ENCODE results near the gene PLEKHA3. TPM values are rescaled to one million over a fixed set of nuclear protein-coding genes. Genes with fewer than 3 reads are reported as not detected.
A peak's percentile ranks its signal among the peaks of the same experiment; 100 is the strongest.
"Not testable (repeated sequence)": the region's sequence is repeated elsewhere in the genome, so short reads cannot be mapped to it uniquely, and the experiment has no call there.

The PLEKHA3 gene
- polyA plus RNA-seq, 10 donors = 12.1 to 20.8 (median 16.6) TPM

- no peak for DNase-seq
Observed at GRCh38 chr2:178521304-178522150, 41.3 kb downstream of the PLEKHA3 start.

DNA sequence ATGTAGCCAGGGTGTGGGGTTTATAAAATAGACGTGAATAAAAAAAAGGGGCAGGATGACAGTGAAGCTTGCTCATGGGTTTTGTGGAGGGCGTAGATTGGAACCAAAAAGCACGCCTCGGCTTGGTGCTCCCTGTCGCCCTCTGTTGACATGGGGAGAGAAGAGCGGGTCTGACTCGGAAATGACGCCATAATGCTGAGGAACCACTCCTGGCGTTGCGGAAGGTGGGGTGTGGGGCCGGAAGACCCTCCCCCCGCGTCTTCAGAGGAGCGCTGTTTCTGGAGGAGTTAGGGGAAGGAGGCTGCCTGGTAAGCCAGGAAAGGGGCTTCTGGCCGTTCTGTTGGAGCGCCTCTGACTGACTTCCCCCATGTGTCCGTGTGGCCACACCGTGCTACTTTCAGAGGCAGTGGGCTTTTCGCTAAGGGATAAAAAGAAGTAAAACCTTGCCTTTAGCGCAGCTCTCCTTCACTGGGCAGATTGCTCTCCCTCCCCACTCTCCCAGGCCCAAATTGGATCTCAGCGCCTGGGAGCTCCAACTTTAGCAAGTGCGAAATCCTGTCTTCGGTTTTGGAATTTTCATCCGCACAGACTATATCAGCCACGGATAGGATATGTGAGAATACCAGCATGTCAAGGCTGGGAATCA, 42.8 kb downstream of the PLEKHA3 start:
- peak; percentile 78 to 94 (median 87) for DNase-seq

DNA sequence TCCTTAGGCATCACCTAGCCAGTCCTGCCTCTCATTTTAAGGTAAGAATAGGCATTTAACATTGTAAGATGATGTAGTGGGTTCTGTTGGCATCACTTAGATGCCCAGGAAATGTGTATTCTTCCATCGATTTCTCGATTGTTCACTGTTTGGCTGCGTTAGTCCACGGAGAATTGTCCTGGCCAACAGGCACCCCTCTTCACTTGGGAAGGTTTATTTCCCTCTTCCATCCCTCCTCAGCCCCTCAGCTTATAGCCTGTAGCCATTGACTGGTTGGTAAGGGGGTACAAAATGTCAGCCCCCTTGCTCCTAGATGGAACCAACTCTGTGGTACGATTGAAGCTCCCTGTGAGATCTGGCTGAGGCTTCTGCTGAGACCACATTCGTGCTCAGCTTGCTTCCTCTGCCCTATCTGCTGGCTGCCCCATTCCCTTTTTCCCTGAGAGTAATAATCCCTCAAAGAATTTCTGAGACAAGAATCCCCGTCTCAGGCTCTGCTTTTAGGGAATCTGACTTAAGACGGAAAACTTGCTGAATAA, 43.4 kb downstream of the PLEKHA3 start:
- peak in 2 of 3 donors; percentile 8 to 40 for DNase-seq

- DNase-seq = not testable (repeated sequence)
Observed at GRCh38 chr2:178525010-178525409, 44.8 kb downstream of the PLEKHA3 start.

DNA sequence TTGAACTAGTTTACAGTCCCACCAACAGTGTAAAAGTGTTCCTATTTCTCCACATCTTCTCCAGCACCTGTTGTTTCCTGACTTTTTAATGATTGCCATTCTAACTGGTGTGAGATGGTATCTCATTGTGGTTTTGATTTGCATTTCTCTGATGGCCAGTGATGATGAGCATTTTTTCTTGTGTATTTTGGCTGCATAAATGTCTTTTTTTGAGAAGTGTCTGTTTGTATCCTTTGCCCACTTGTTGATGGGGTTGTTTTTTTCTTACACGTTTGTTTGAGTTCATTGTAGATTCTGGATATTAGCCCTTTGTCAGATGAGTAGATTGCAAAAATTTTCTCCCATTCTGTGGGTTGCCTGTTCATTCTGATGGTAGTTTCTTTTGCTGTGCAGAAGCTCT, 45.2 kb downstream of the PLEKHA3 start:
- DNase-seq = not testable (repeated sequence)

DNA sequence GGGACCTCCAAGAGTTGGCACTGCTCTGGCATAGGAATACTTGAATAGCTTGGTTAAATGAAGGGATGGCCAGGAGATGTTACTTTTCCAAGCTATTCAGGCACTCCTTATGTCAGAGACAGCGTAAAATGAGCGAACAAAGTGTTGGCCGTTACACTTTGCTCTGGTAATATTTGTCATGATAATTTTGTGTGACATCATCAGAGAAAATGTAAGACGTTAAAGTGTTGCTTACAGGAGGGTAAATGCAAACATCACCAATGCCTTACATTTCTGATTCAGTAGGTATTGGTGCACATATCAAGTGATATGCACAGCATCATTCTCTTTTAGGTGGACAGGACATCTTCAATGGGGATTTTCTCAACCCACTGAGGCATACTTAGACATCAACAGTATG, 46.0 kb downstream of the PLEKHA3 start:
- DNase-seq = no peak

- DNase-seq = no peak
Observed at GRCh38 chr2:178527592-178527991, 47.3 kb downstream of the PLEKHA3 start.

GRCh38 chr2:178528647-178529046, 48.4 kb downstream of the PLEKHA3 start:
- no peak for DNase-seq

DNA sequence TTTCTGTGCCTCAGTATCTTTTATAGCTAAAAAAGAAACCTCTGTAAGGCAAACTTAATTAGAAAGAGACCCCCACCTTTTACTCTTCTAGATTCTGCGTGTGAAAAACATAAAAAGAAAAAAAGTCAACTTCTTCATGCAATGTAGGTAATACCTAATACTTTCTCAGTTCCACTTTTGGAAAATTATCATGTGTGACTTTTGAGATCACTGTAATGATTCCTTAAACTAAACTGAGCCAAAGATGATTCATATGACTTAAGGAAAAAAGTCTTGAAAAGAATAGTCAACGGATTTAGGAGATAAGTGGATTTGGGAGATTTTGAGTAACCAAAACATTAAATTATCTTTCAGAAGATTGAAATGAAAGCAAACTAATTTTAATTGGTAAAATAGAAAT, 48.9 kb downstream of the PLEKHA3 start:
- no peak for DNase-seq

DNA sequence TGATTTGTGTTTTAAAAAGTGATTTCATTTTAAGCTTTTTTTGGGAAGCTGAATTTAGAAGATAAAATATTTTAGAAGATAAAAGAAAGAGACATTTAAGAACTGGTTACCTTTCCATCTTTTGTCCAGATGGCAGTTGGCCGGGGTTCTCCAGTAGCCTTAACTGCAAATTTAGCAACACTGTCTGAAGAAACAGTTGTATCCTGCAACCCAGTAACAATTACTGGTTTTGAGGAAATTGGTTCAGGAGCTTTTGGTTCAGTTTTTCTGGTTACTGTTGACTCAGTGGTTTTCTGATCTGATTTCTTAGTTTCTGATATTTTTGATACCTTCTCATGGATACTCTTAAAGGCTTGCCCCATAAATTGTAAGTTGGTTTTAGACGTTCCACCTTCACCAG, 49.9 kb downstream of the PLEKHA3 start:
- no peak for DNase-seq

GRCh38 chr2:178530625-178531142, 50.4 kb downstream of the PLEKHA3 start:
- no peak for DNase-seq

DNA sequence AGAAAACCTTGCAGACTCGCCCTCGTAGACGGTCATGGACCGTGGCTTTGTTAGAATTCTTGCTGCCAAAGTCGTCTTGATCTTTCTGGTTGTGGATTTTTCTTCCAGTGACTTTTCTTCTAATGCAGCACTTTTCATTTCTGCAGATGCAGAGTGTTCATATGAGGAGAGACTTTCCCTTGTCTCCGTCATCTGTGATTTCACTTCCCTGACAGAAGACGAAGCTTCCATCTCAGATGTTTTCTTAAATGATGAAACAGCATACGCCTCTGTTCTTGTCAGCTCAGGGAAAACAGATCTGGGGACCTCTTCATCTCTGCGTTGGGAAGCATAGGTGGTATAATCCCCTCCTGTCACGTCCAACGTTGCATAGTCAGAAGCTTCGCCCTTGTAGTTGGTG, 50.9 kb downstream of the PLEKHA3 start:
- DNase-seq = peak in 1 of 3 donors; percentile 9

- no peak for DNase-seq
Observed at GRCh38 chr2:178536037-178536436, 55.8 kb downstream of the PLEKHA3 start.

- DNase-seq = no peak
Observed at GRCh38 chr2:178542161-178542560, 61.9 kb downstream of the PLEKHA3 start.

DNA sequence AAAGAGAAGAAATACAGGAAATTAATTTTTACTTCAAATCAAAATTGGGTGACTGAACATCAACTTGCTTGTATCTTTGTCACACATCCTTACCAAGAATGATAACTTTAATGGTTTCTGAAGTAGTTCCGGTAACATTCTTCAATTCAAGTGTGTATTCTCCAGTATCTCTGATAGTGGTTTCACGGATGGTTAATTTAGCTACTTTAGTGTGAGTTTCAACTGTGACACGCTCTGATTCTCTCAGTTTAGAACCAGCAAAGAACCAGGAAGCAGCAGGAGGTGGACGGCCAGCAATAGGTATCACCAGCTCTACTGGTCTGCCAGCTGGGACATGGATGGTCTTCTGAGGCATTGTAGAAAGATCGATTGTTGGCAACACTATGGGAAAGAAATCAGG, 62.3 kb downstream of the PLEKHA3 start:
- no peak for DNase-seq

DNA sequence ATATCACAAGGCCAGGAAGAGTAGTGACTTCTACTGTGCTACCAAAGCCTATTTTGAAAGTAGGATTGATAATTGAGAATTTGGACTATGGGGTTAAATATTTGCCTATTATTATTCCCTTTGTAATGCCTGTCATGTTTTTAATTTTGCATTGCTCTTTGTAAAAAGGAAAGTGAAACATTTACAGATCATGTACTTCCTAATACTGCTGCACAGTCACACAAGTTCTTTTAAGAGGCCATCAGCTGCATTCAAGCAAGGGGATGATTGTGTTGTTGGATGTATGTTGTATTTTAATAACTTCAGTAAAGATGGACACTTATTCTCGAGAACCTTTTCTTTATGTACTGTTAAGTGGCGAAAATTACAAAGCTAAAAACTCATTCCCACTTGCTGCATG, 70.1 kb downstream of the PLEKHA3 start:
- no peak for DNase-seq

DNA sequence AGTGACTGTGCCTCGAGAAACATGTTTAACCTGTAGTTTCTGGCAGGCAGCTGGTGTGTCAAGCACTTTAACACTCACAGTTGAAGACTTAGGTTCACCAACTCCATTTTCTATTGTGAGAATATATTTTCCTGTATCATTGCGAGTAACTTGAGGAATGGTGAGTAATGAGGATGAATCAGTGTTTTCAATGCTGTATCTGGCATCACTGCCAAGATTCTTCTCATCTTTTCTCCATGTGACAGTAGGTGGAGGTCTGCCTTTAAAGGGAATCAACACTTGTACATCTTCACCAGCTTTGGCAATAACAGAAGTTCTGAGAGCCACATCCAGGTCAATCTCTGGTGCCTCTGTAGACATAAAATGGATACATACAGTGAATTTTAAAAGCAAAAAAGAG, 72.8 kb downstream of the PLEKHA3 start:
- peak in 1 of 3 donors; percentile 64 for DNase-seq

Other genes with a start within 250 kb of the PLEKHA3 start
- gene PRKRA, start 29.3 kb upstream of the PLEKHA3 start, polyA plus RNA-seq (ENCODE audit: insufficient read length in 10 of 10) = 10 to 100 TPM; 43.4 to 65.5 (median 56.9) TPM
- 10 to 100 TPM in 1 of 10 donors, 1 to 10 TPM in 9; 2.0 to 11.5 (median 4.1) TPM for gene PJVK, start 29.1 kb upstream of the PLEKHA3 start, polyA plus RNA-seq (ENCODE audit: insufficient read length in 10 of 10)
- 10 to 100 TPM; 45.9 to 78.8 (median 56.5) TPM for gene FKBP7, start 1.9 kb upstream of the PLEKHA3 start, polyA plus RNA-seq (ENCODE audit: insufficient read length in 10 of 10)

All from muscle of back (tissue), 11 donors.